ENCODE measurements around the gene HIPK2.

DNA sequence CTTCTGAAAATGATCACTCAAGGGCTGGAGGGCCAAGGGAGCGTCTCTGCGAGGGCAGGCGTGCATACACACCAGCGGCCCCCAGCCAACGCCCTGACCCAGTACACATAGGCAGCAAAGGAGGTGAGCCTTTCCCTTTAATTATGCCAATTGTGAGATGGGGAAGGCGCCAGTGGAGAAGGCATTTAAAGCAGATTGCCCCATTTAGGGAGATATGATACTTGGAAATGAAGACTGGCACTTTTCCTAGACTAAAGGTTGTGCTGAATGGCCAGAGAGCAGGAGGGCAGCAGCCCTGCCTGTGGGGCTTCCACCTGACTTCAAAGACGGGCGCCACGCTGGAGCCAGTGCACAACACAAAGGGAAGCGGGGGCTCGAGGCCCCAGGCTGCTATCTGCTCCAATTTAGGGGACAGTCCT, 24.1 kb downstream of the HIPK2 start:
- TF ChIP-seq, protein P1, sequence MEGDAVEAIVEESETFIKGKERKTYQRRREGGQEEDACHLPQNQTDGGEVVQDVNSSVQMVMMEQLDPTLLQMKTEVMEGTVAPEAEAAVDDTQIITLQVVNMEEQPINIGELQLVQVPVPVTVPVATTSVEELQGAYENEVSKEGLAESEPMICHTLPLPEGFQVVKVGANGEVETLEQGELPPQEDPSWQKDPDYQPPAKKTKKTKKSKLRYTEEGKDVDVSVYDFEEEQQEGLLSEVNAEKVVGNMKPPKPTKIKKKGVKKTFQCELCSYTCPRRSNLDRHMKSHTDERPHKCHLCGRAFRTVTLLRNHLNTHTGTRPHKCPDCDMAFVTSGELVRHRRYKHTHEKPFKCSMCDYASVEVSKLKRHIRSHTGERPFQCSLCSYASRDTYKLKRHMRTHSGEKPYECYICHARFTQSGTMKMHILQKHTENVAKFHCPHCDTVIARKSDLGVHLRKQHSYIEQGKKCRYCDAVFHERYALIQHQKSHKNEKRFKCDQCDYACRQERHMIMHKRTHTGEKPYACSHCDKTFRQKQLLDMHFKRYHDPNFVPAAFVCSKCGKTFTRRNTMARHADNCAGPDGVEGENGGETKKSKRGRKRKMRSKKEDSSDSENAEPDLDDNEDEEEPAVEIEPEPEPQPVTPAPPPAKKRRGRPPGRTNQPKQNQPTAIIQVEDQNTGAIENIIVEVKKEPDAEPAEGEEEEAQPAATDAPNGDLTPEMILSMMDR (IDR thresholded peaks at IDR 0.05), result no peak
- TF ChIP-seq POLR2A (IDR thresholded peaks at IDR 0.05), result no peak

Data from body of pancreas (tissue), 4 donors.